HepG2 (cell line): ENCODE results near the gene HSD11B1L. TPM values are rescaled to one million over a fixed set of nuclear protein-coding genes. Genes with fewer than 3 reads are reported as not detected.

Experiments
- ARNT2 ChIP-seq: sonication (generic); formaldehyde crosslinking; IDR thresholded peaks from 2 replicates; pipeline ENCODE4 v1.8.0; 2022; ENCODE audit warnings: mild to moderate bottlenecking, low read depth, missing genetic modification reagents, moderate library complexity
- BRF2 ChIP-seq: sonication (generic); formaldehyde crosslinking; IDR thresholded peaks from 2 replicates; pipeline ENCODE4 v1.8.1; 2022; ENCODE audit warnings: mild to moderate bottlenecking, missing genetic modification reagents
- CCAR2 ChIP-seq: fragments of 200-400 bp; formaldehyde crosslinking; optimal IDR thresholded peaks from 2 replicates; pipeline ENCODE3; 2018; ENCODE audit warnings: low read depth, mild to moderate bottlenecking, low read length, moderate library complexity
- CCDC6 ChIP-seq: sonication (generic); formaldehyde crosslinking; IDR thresholded peaks from 2 replicates; pipeline ENCODE4 v1.8.1; 2022; ENCODE audit warnings: mild to moderate bottlenecking, missing genetic modification reagents, moderate library complexity
- EP300 ChIP-seq, 3 experiments: sonication (generic) in 1 of 3; formaldehyde crosslinking in 1 of 3; IDR thresholded peaks; 2 replicates each; pipeline versions ENCODE4 v1.5.1 to v1.6.1; 2011 to 2020; ENCODE audit warnings: low read depth in 2 of 3, low read length in 2 of 3, borderline replicate concordance in 1 of 3, improper control_type of control experiment in 1 of 3, mild to moderate bottlenecking in 1 of 3, missing genetic modification reagents in 1 of 3, moderate library complexity in 1 of 3
- FOXM1 ChIP-seq: sonication (generic); formaldehyde crosslinking; IDR thresholded peaks from 2 replicates; pipeline ENCODE4 v1.5.0; 2020; ENCODE audit warnings: missing genetic modification reagents
- FOXP1 ChIP-seq, 2 experiments: fragments of 450-650 bp in 1 of 2; IDR thresholded peaks; 2 replicates each; pipeline ENCODE4 v1.6.1; 2017 to 2018; ENCODE audit warnings: antibody characterized with exemption in 1 of 2
- GABPB1 ChIP-seq: IDR thresholded peaks from 2 replicates; pipeline ENCODE4 v1.6.1; 2016; ENCODE audit warnings: mild to moderate bottlenecking, missing genetic modification reagents, moderate library complexity, missing compliant biosample characterization
- GMEB1 ChIP-seq: sonication (generic); formaldehyde crosslinking; IDR thresholded peaks from 2 replicates; pipeline ENCODE4 v1.5.1; 2020; ENCODE audit warnings: missing genetic modification reagents, mild to moderate bottlenecking, borderline replicate concordance
- HES4 ChIP-seq: sonication (generic); formaldehyde crosslinking; IDR thresholded peaks from 2 replicates; pipeline ENCODE4 v1.9.0; 2021; ENCODE audit warnings: mild to moderate bottlenecking, missing genetic modification reagents, borderline replicate concordance
- KLF9 ChIP-seq: IDR thresholded peaks from 2 replicates; pipeline ENCODE4 v1.6.1; 2016; ENCODE audit warnings: low read depth
- MEIS1 ChIP-seq: sonication (generic); formaldehyde crosslinking; IDR thresholded peaks from 2 replicates; pipeline ENCODE4 v1.9.0; 2021; ENCODE audit warnings: mild to moderate bottlenecking, missing genetic modification reagents, moderate library complexity, borderline replicate concordance
- NCOA1 ChIP-seq: sonication (generic); formaldehyde crosslinking; IDR thresholded peaks from 2 replicates; pipeline ENCODE4 v1.9.0; 2021; ENCODE audit warnings: missing genetic modification reagents
- NFYB ChIP-seq: sonication (generic); formaldehyde crosslinking; IDR thresholded peaks from 2 replicates; pipeline ENCODE4 v1.4.0; 2020; ENCODE audit warnings: missing genetic modification reagents
- NR2F1 ChIP-seq, 2 experiments: fragments of 450-650 bp in 1 of 2; formaldehyde crosslinking in 1 of 2; IDR thresholded peaks; 2 replicates each; pipeline versions ENCODE4 v1.5.0 to v1.6.1; 2016 to 2020; ENCODE audit warnings: mild to moderate bottlenecking in 1 of 2, missing compliant biosample characterization in 1 of 2, missing genetic modification reagents in 1 of 2, moderate library complexity in 1 of 2
- PRDM10 ChIP-seq: sonication (generic); formaldehyde crosslinking; IDR thresholded peaks from 2 replicates; pipeline ENCODE4 v1.4.0; 2020; ENCODE audit warnings: low read depth, missing genetic modification reagents
- RARG ChIP-seq: sonication (generic); formaldehyde crosslinking; IDR thresholded peaks from 2 replicates; pipeline ENCODE4 v1.4.0; 2020; ENCODE audit warnings: low read depth, mild to moderate bottlenecking, missing genetic modification reagents
- RFXAP ChIP-seq: sonication (generic); formaldehyde crosslinking; IDR thresholded peaks from 2 replicates; pipeline ENCODE4 v1.4.0; 2020; ENCODE audit warnings: missing genetic modification reagents, borderline replicate concordance
- SIX4 ChIP-seq: sonication (generic); formaldehyde crosslinking; IDR thresholded peaks from 2 replicates; pipeline ENCODE4 v1.4.0; 2020; ENCODE audit warnings: missing genetic modification reagents
- ZFX ChIP-seq: sonication (generic); formaldehyde crosslinking; IDR thresholded peaks from 2 replicates; pipeline ENCODE4 v1.4.0; 2020; ENCODE audit warnings: mild to moderate bottlenecking, low read depth, missing genetic modification reagents, moderate library complexity
- ZNF136 ChIP-seq: sonication (generic); formaldehyde crosslinking; IDR thresholded peaks from 2 replicates; pipeline ENCODE4 v1.8.1; 2022; ENCODE audit warnings: low read depth, mild to moderate bottlenecking, moderate library complexity, missing genetic modification reagents
- ZNF563 ChIP-seq: sonication (generic); formaldehyde crosslinking; IDR thresholded peaks from 2 replicates; pipeline ENCODE4 v1.8.0; 2022; ENCODE audit warnings: mild to moderate bottlenecking, moderate library complexity, missing genetic modification reagents
- ZNF75D ChIP-seq: sonication (generic); formaldehyde crosslinking; IDR thresholded peaks from 2 replicates; pipeline ENCODE4 v1.8.1; 2023; ENCODE audit warnings: missing genetic modification reagents, mild to moderate bottlenecking, borderline replicate concordance
- polyA plus RNA-seq, 8 experiments: library from polyadenylated mRNA; depleted of rRNA in 3 of 8; stranded (reverse) in 7 of 8; unstranded in 1 of 8; fragments of >200 nt; fragmentation: Illumina TruSeq in 4 of 8; extraction: Trizol in 4 of 8; gene quantifications; 2 replicates each; pipeline versions ENCODE4 v1.2.1 to v1.2.3, GENCODE V29; 2011 to 2016; ENCODE audit warnings: low read depth in 4 of 8, missing spikeins in 1 of 8, mixed read lengths in 1 of 8; ENCODE audit not compliant: insufficient read depth in 1 of 8
- total RNA-seq, 5 experiments: library from RNA; depleted of rRNA; stranded (reverse); fragments of >200 nt; fragmentation: Illumina TruSeq; extraction: Trizol; gene quantifications; 2 replicates each; pipeline ENCODE4 v1.2.3, GENCODE V29; 2016; ENCODE audit warnings: low read depth in 1 of 5

The HSD11B1L gene
- total and polyA plus RNA-seq, 2 of the 13 experiments (the other 11 are each of a cell fraction or from before 2014, with no cell fraction given), result 2.8 to 3.9 TPM

GRCh38 chr19:5686647-5687359 lies 6.0 kb downstream of the HSD11B1L start (continued):
- TF ChIP-seq BRF2 (CRISPR knock-in tag) (no peak), SIX4 (CRISPR knock-in tag) (no peak), ZFX (CRISPR knock-in tag) (peak; percentile 57), GABPB1 (CRISPR knock-in tag) (peak; percentile 76), NFYB (CRISPR knock-in tag) (no peak; the same call in 1 of the 2 replicates), CCDC6 (CRISPR knock-in tag) (no peak), RARG (CRISPR knock-in tag) (no peak), MEIS1 (peak; percentile 87; the same call in 1 of the 2 replicates), ZNF563 (no peak), HES4 (CRISPR knock-in tag) (no peak), NCOA1 (no peak), ZNF75D (no peak), ZNF136 (CRISPR knock-in tag) (peak; percentile 81; the same call in 1 of the 2 replicates), NR2F1 (CRISPR knock-in tag; IDR thresholded peaks at IDR 0.05) (peak in 1 of 2 experiments; percentile 77; a peak in 2 of 4 replicates), ARNT2 (CRISPR knock-in tag) (0 out of 2 replicates have a peak, but pooled peaks have one; percentile 14), FOXP1 (IDR thresholded peaks at IDR 0.05) (no peak), FOXP1 (CRISPR knock-in tag; IDR thresholded peaks at IDR 0.05) (no peak), GMEB1 (CRISPR knock-in tag) (peak; percentile 70), RFXAP (0 out of 2 replicates have a peak, but pooled peaks have one; percentile 28), PRDM10 (CRISPR knock-in tag) (no peak; the same call in 1 of the 2 replicates), CCAR2 (no peak), KLF9 (CRISPR knock-in tag) (no peak), FOXM1 (CRISPR knock-in tag) (no peak), EP300 (IDR thresholded peaks at IDR 0.05; ENCODE audit: low read depth in 2 of 2, low read length in 2 of 2) (no peak), EP300 (CRISPR knock-in tag; IDR thresholded peaks at IDR 0.05; ENCODE audit: borderline replicate concordance) (no peak)
